ENCODE data around the gene ETAA1. TPM values are rescaled to one million over a fixed set of nuclear protein-coding genes. Genes with fewer than 3 reads are reported as not detected.

Gene ETAA1
- total RNA-seq, 1 donor from 2014 or later, result 13.7 TPM

DNA sequence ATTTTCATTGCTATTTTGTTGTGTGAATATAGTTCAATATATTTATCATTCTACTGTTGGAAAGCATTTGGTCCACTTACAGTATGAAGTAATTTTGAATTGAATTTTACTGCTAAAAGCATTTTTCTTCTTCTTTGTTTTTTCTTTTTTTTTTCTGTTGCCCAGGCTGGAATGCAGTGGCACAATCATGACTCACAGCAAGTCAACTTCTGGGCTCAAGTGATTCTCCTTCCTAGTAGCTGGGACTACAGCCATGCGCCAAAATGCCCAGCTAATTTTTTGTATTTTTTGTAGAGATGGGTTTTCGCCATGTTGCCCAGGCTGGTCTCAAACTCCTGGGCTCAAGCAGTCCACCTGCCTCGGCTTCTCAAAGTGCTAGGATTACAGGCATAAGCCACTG, 2.4 kb upstream of the ETAA1 start:
- ATAC-seq, result no peak
- TF ChIP-seq, protein P1, sequence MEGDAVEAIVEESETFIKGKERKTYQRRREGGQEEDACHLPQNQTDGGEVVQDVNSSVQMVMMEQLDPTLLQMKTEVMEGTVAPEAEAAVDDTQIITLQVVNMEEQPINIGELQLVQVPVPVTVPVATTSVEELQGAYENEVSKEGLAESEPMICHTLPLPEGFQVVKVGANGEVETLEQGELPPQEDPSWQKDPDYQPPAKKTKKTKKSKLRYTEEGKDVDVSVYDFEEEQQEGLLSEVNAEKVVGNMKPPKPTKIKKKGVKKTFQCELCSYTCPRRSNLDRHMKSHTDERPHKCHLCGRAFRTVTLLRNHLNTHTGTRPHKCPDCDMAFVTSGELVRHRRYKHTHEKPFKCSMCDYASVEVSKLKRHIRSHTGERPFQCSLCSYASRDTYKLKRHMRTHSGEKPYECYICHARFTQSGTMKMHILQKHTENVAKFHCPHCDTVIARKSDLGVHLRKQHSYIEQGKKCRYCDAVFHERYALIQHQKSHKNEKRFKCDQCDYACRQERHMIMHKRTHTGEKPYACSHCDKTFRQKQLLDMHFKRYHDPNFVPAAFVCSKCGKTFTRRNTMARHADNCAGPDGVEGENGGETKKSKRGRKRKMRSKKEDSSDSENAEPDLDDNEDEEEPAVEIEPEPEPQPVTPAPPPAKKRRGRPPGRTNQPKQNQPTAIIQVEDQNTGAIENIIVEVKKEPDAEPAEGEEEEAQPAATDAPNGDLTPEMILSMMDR (IDR thresholded peaks at IDR 0.05), result no peak
- no peak for DNase-seq
- H3K4me1 ChIP-seq, result peaks cover 15% of the 10 kb centered on the region
- no peaks in the 10 kb centered on the region for H3K27me3 ChIP-seq
- no peaks in the 10 kb centered on the region for H3K9me3 ChIP-seq
- H3K27ac ChIP-seq, result no peak overlapping the region
- H3K36me3 ChIP-seq, result no peaks in the 10 kb centered on the region
- intact Hi-C loops (cut with DNase I), result no loop called here
- no peak overlapping the region for H3K4me3 ChIP-seq

DNA sequence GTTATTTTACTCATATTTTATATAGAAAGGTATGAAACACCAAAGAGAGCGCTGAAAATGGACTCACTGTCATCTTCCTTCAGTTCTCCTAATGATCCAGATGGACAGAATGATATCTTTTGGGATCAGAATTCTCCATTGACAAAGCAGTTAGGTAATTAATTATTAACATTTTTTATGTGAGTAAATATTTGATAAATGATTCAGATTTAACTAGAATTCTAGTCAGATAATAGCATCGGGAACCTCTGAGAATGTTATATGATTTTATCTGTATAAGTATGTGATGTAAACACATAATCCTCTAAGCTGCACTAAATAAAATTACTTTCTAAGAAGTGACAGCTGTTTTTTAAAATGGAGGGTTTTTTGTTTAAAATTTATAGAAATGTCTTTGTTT, 2.0 kb downstream of the ETAA1 start:
- DNase-seq (no peak), ATAC-seq (no peak)
- intact Hi-C loops (cut with DNase I), result no loop called here
- Histone ChIP-seq H3K9me3 (no peaks in the 10 kb centered on the region), H3K27me3 (no peaks in the 10 kb centered on the region), H3K36me3 (peaks cover 15% of the 10 kb centered on the region), H3K4me3 (no peak overlapping the region), H3K4me1 (peaks cover 32% of the 10 kb centered on the region), H3K27ac (no peak overlapping the region)
- TF ChIP-seq, protein P1 (IDR thresholded peaks at IDR 0.05), result no peak

DNA sequence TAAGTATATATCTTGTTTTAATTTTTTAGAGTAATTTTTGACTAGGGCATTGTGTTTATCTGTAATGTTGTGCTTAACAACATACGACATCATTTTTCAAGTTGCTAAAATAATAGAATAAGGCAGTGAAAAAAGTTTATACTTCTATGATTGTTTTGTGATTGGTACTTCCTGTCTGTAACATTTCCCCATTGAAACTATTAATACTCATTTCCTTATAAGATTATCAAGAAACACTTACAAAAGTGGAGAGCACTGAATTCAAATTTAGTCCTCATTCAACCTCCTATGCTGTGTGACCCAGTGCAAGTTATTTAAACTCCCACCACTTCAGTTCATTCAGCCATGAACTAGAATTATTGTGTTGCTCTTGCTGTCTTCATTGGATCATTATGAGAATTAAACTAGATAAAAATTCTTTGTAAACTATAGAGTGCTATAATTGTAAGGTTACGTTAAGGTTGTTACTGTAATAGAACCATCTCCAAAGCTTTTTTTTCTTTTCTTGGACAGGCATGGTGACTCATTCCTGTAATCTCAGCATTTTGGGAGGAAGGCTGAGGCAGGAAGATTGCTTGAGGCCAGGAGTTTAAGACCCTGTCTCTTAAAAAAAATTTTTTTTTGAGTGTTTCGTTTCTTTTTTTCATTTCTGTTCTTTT, 2.8 kb downstream of the ETAA1 start:
- no peak for ATAC-seq
- intact Hi-C loops (cut with DNase I), result no loop called here

DNA sequence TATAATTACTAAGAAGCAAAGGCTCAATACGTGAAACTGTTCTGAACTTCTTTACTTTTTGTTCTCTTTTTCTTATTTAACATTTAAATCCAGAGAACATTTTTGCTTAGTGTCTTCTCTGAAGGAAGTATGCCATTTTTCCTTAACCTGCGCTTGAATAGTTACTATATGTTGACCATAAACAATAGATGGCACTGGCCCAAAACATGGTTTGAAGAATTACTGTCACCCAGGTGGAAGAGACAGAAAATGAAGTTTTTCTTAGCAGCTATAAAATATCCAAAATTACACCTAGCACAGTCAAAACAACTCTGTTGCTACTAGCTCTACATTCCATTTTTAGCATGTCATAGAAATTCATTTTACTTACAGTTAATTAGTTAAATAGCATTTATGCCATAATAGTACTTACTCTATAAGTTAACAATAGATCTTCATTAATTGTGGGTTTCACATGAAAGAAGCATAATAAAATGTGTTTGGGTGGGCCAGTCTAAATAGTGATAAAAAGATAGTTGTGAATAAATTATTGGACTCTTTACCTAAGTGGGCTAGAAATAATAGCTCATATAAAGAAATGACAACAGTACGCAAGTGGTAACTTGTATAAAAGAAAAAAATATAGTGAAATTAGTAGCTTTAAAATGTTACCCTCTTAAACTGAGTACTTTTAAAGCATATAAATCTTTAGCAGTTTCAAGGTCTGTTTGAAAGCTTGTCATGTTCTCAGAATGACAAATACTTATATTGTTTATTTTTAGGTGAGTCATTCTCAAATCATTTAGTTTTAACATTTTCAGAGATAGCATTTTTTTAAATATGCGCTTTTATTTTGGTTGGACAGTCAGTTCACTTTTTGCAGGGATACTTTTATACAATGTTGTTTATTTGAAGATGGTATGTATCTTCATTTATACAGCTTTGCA, 3.7 kb downstream of the ETAA1 start:
- TF ChIP-seq, protein P1 (IDR thresholded peaks at IDR 0.05), result no peak
- Histone ChIP-seq H3K36me3 (peaks cover 30% of the 10 kb centered on the region), H3K9me3 (no peaks in the 10 kb centered on the region), H3K4me1 (peaks cover 32% of the 10 kb centered on the region), H3K4me3 (no peak overlapping the region), H3K27me3 (no peaks in the 10 kb centered on the region), H3K27ac (no peak overlapping the region)
- no peak for DNase-seq
- ATAC-seq, result no peak
- intact Hi-C loops (cut with DNase I), result no loop called here

More for the DNA sequence above, 2.8 kb downstream of the ETAA1 start:
- no peak for DNase-seq
- H3K27ac ChIP-seq, result no peak overlapping the region
- TF ChIP-seq, protein P1 (IDR thresholded peaks at IDR 0.05), result no peak
- H3K27me3 ChIP-seq, result no peaks in the 10 kb centered on the region
- H3K4me1 ChIP-seq, result peaks cover 32% of the 10 kb centered on the region
- no peak overlapping the region for H3K4me3 ChIP-seq
- no peaks in the 10 kb centered on the region for H3K9me3 ChIP-seq
- peaks cover 24% of the 10 kb centered on the region for H3K36me3 ChIP-seq

DNA sequence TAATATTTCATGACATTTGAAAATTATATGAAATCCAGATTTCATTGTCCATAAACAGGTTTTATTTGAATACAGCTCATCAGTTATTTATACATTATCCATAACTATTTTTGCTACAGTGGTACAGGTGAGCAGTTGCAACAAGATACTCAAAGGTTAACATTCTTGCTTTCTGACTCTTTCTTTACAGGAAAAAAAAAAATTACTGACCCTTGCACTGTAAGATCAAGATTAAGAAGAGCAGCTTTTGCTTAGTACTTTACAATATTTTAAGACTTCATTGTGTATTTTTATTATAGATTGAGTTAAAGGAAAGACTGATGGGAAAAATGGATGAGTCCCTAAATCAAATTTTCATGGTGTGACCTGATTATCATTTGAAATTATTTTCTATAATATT, 11.2 kb downstream of the ETAA1 start:
- Histone ChIP-seq H3K4me3 (no peak overlapping the region), H3K27me3 (no peaks in the 10 kb centered on the region), H3K36me3 (peaks cover 44% of the 10 kb centered on the region), H3K9me3 (no peaks in the 10 kb centered on the region), H3K27ac (no peak overlapping the region), H3K4me1 (no peaks in the 10 kb centered on the region)
- DNase-seq (no peak), ATAC-seq (no peak)
- intact Hi-C loops (cut with DNase I), result no loop called here
- TF ChIP-seq, protein P1 (IDR thresholded peaks at IDR 0.05), result no peak

Data from upper lobe of right lung (tissue), 1 donor.